ENCODE results near the gene NCKAP5. TPM values are rescaled to one million over a fixed set of nuclear protein-coding genes. Genes with fewer than 3 reads are reported as not detected.

Gene NCKAP5
- total and polyA plus RNA-seq, 4 donors: 2.3 to 20.2 (median 8.1) TPM

- DNase-seq: no peak
- no peaks in the 10 kb centered on the region for H3K27me3 ChIP-seq (ENCODE audit: control insufficient read depth in 3 of 3, insufficient read depth in 3 of 3, low read length in 2 of 3)
- H3K9me3 ChIP-seq (ENCODE audit: control insufficient read depth in 4 of 4, insufficient read depth in 3 of 4, low read length in 3 of 4): peaks cover 0 to 3% (median 0%) of the 10 kb centered on the region in 4 donors
- no peaks in the 10 kb centered on the region for H3K4me1 ChIP-seq (ENCODE audit: control insufficient read depth in 5 of 5, insufficient read depth in 5 of 5, low read length in 5 of 5)
- no peak for TF ChIP-seq CTCF (IDR thresholded peaks at IDR 0.05; ENCODE audit: control extremely low read depth, extremely low read depth)
- no peak for ATAC-seq (ENCODE audit: insufficient read depth, low FRiP score)
- 54 to 79% methylated on average over 4 of the region's 4 CpGs for WGBS, 2 donors
- H3K27ac ChIP-seq (ENCODE audit: low read depth in 1 of 2, low read length in 1 of 2): no peak overlapping the region
- peaks cover 0 to 3% (median 1%) of the 10 kb centered on the region in 4 donors for H3K36me3 ChIP-seq (ENCODE audit: control insufficient read depth in 4 of 4, insufficient read depth in 4 of 4, low read length in 4 of 4)
- H3K4me3 ChIP-seq: no peak overlapping the region
- H3K9ac ChIP-seq (ENCODE audit: insufficient read depth in 1 of 2, low read length in 2 of 2): no peak overlapping the region
Measured at GRCh38 chr2:132788310-132788838, 779.9 kb downstream of the NCKAP5 start.

- ATAC-seq (ENCODE audit: insufficient read depth, low FRiP score) (no peak), DNase-seq (no peak)
- no peak overlapping the region for H3K4me3 ChIP-seq
- no peak overlapping the region for H3K27ac ChIP-seq (ENCODE audit: low read depth in 1 of 2, low read length in 1 of 2)
- no peak for TF ChIP-seq CTCF (IDR thresholded peaks at IDR 0.05; ENCODE audit: control extremely low read depth, extremely low read depth)
- WGBS, 2 donors: 87 to 94% methylated on average over 11 of the region's 11 CpGs
- H3K4me1 ChIP-seq (ENCODE audit: control insufficient read depth in 5 of 5, insufficient read depth in 5 of 5, low read length in 5 of 5): no peaks in the 10 kb centered on the region
- H3K9me3 ChIP-seq (ENCODE audit: control insufficient read depth in 4 of 4, insufficient read depth in 3 of 4, low read length in 3 of 4): peaks cover 0 to 3% (median 0%) of the 10 kb centered on the region in 4 donors
- H3K9ac ChIP-seq (ENCODE audit: insufficient read depth in 1 of 2, low read length in 2 of 2): no peak overlapping the region
- peaks cover 0 to 5% (median 1%) of the 10 kb centered on the region in 4 donors for H3K36me3 ChIP-seq (ENCODE audit: control insufficient read depth in 4 of 4, insufficient read depth in 4 of 4, low read length in 4 of 4)
- H3K27me3 ChIP-seq (ENCODE audit: control insufficient read depth in 3 of 3, insufficient read depth in 3 of 3, low read length in 2 of 3): no peaks in the 10 kb centered on the region
Measured at GRCh38 chr2:132783883-132784282, 784.4 kb downstream of the NCKAP5 start.

GRCh38 chr2:132782176-132782783 lies 786.0 kb downstream of the NCKAP5 start:
- Histone ChIP-seq H3K27ac (ENCODE audit: low read depth in 1 of 2, low read length in 1 of 2) (no peak overlapping the region), H3K36me3 (ENCODE audit: control insufficient read depth in 4 of 4, insufficient read depth in 4 of 4, low read length in 4 of 4) (peaks cover 0 to 5% (median 0%) of the 10 kb centered on the region in 4 donors), H3K9ac (ENCODE audit: insufficient read depth in 1 of 2, low read length in 2 of 2) (no peak overlapping the region), H3K27me3 (ENCODE audit: control insufficient read depth in 3 of 3, insufficient read depth in 3 of 3, low read length in 2 of 3) (no peaks in the 10 kb centered on the region), H3K4me1 (ENCODE audit: control insufficient read depth in 5 of 5, insufficient read depth in 5 of 5, low read length in 5 of 5) (no peaks in the 10 kb centered on the region), H3K9me3 (ENCODE audit: control insufficient read depth in 4 of 4, insufficient read depth in 3 of 4, low read length in 3 of 4) (peaks cover 0 to 3% (median 0%) of the 10 kb centered on the region in 4 donors), H3K4me3 (no peak overlapping the region)
- no peak for DNase-seq
- no peak for TF ChIP-seq CTCF (IDR thresholded peaks at IDR 0.05; ENCODE audit: control extremely low read depth, extremely low read depth)
- WGBS, 2 donors: 89% methylated on average over 7 of the region's 7 CpGs
- ATAC-seq (ENCODE audit: insufficient read depth, low FRiP score): no peak

Data from lung (tissue), 12 donors.